ENCODE measurements around the gene MAN2B2. TPM values are rescaled to one million over a fixed set of nuclear protein-coding genes. Genes with fewer than 3 reads are reported as not detected.

MAN2B2 gene
- total and polyA plus RNA-seq, 2 of the 8 experiments (the other 6 are each of a cell fraction or from before 2014, with no cell fraction given) = 3.3 to 4.0 TPM

DNA sequence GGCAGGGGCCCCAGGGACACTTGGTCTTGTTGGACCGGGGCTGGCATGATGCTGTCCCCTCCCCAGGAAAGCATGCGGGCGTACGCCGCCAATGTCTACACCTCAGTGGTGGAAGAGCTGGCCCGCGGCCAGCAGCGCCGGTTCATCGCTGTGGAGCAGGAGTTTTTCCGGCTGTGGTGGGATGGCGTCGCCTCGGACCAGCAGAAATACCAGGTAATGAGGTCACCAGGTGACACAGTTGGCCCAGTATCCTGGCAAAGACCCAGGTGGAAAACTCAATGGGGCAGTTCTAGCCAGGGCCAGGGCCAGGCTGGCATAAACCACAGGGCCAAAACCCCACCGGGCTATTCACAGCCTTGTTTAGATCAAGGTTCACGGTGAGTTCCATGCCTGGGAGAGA, 1.5 kb downstream of the MAN2B2 start:
- Histone ChIP-seq H3K79me2 (ENCODE audit: control insufficient read depth in 1 of 2, insufficient read depth in 2 of 2, low read length in 2 of 2) (no peaks in the 10 kb centered on the region), H3K27me3 (replicated peaks in 1 of 4; ENCODE audit: control insufficient read depth in 3 of 4, extremely low read depth in 1 of 4, insufficient read depth in 3 of 4, low read length in 3 of 4) (peaks cover 3 to 13% (median 10%) of the 10 kb centered on the region in 4 experiments), H2BK120ac (replicated peaks; ENCODE audit: low read depth, low read length) (no peak overlapping the region), H4K8ac (ENCODE audit: extremely low read depth, insufficient read depth, low read length) (peak overlapping the region; percentile 62; the same call in 1 of the 2 replicates), H3K23ac (ENCODE audit: insufficient read length) (no peak overlapping the region), H3K4me1 (replicated peaks in 1 of 4; ENCODE audit: control insufficient read depth in 3 of 4, insufficient read depth in 4 of 4, low read length in 3 of 4) (peaks cover 0 to 6% (median 4%) of the 10 kb centered on the region in 4 experiments; a peak in 4 of 7 replicates), H3K4ac (replicated peaks; ENCODE audit: insufficient read length, low read depth, low read length) (no peak overlapping the region), H2AK5ac (ENCODE audit: low read depth, low read length) (no peak overlapping the region), H3K4me3 (ENCODE audit: extremely low read depth in 1 of 4, insufficient read depth in 2 of 4, low read depth in 3 of 4, low read length in 4 of 4) (no peak overlapping the region), H3K56ac (replicated peaks; ENCODE audit: insufficient read length, low read depth, low read length) (no peak overlapping the region), H3K36me3 (ENCODE audit: control insufficient read depth in 2 of 4, insufficient read depth in 4 of 4, low read length in 3 of 4) (peaks cover 0 to 12% (median 2%) of the 10 kb centered on the region in 4 experiments; a peak in 3 of 8 replicates), H2BK15ac (ENCODE audit: low read length) (no peak overlapping the region), H2BK12ac (ENCODE audit: low read depth, low read length) (no peak overlapping the region), H4K20me1 (replicated peaks in 1 of 2; ENCODE audit: control insufficient read depth in 1 of 2, insufficient read depth in 2 of 2, low read length in 2 of 2) (peaks cover 0 to 7% of the 10 kb centered on the region in 2 experiments), H2BK20ac (ENCODE audit: low read length) (no peak overlapping the region), H3K27ac (ENCODE audit: low read depth, low read length) (no peak overlapping the region), H3K79me1 (ENCODE audit: low read depth, low read length) (no peaks in the 10 kb centered on the region), H2BK5ac (ENCODE audit: low read depth, low read length) (no peak overlapping the region), H4K91ac (replicated peaks; ENCODE audit: insufficient read length, low read length) (no peak overlapping the region), H3K4me2 (ENCODE audit: insufficient read depth in 1 of 2, low read depth in 2 of 2, low read length in 2 of 2) (no peak overlapping the region; a peak in 1 of 4 replicates), H3K14ac (ENCODE audit: insufficient read length) (no peak overlapping the region), H3K18ac (ENCODE audit: extremely low read depth, low read length) (no peak overlapping the region), H3K9me3 (ENCODE audit: insufficient read depth in 2 of 2, low read depth in 1 of 2, low read length in 1 of 2) (no peaks in the 10 kb centered on the region), H3K9ac (replicated peaks in 1 of 4; ENCODE audit: extremely low read depth in 1 of 4, low read depth in 3 of 4, low read length in 3 of 4) (no peak overlapping the region), H3K23me2 (ENCODE audit: low read depth, low read length) (peaks cover 14% of the 10 kb centered on the region; the same call in 1 of the 2 replicates), H2AFZ (ENCODE audit: low read length) (no peak overlapping the region), H4K5ac (ENCODE audit: insufficient read length, low read depth, low read length) (no peak overlapping the region)
- 93% methylated on average over 12 of the region's 16 CpGs; no CpG with 5 or more reads in 1 of the 2 experiments for WGBS, 2 experiments (ENCODE audit: extremely low coverage in 1 of 2, insufficient coverage in 1 of 2, insufficient read length in 1 of 2, insufficient replicate concordance in 2 of 2, low coverage in 1 of 2, low lambda C conversion rate in 2 of 2, missing lambda C conversion rate in 1 of 2)
- POLR2A ChIA-PET (ENCODE audit: partially characterized antibody) = interaction anchor here (0.6 to 1.7 kb wide), 3 partner anchors 22 to 38 kb away, joined by 3 to 4 read pairs (median 3); no protein-coding TSS in a partner anchor
- TF ChIP-seq TCF12 (IDR thresholded peaks at IDR 0.05; ENCODE audit: low read depth, low read length) = no peak
- no peak for TF ChIP-seq SIN3A (conservative IDR thresholded peaks at IDR 0.05 in 1 of 2, IDR thresholded peaks at IDR 0.05 in 1 of 2; ENCODE audit: low read depth in 1 of 2, low read length in 2 of 2)
- no peak for TF ChIP-seq TBP (IDR thresholded peaks at IDR 0.05; ENCODE audit: low read depth, low read length)
- no peak for DNase-seq (ENCODE audit: low read depth in 1 of 2, low spot score in 2 of 2)
- CTCF ChIA-PET (ENCODE audit: partially characterized antibody) = interaction anchor here (1.3 to 4.7 kb wide), 3 partner anchors 15 to 98 kb away, joined by 3 to 16 read pairs (median 9); no protein-coding TSS in a partner anchor
- FAIRE-seq = no peak

All from H1 (cell line).